Parathyroid adenoma (tissue), 2 donors: ENCODE measurements around the gene CALD1.

Experiments
- H2AFZ ChIP-seq: fragments of 300-600 bp; sonication (generic); one replicate; pipeline ENCODE4 v1.7.0; 2017; ENCODE audit warnings: antibody characterized with exemption, mild to moderate bottlenecking
- H3K27ac ChIP-seq: fragments of 300-600 bp; sonication (generic); one replicate; pipeline ENCODE4 v1.7.0; 2017
- H3K27me3 ChIP-seq: fragments of 300-600 bp; sonication (generic); one replicate; pipeline ENCODE4 v1.7.0; 2017; ENCODE audit warnings: low read length; ENCODE audit not compliant: control insufficient read depth, insufficient read depth
- H3K36me3 ChIP-seq: fragments of 300-600 bp; sonication (generic); one replicate; pipeline ENCODE4 v1.7.0; 2017; ENCODE audit warnings: low read length; ENCODE audit not compliant: control insufficient read depth, insufficient read depth
- H3K4me1 ChIP-seq: fragments of 300-600 bp; sonication (generic); one replicate; pipeline ENCODE4 v1.7.0; 2017; ENCODE audit warnings: control low read depth
- H3K4me2 ChIP-seq: fragments of 300-600 bp; sonication (generic); one replicate; pipeline ENCODE4 v1.7.0; 2017; ENCODE audit warnings: low read length
- H3K4me3 ChIP-seq: fragments of 300-600 bp; sonication (generic); one replicate; pipeline ENCODE4 v1.7.0; 2017; ENCODE audit warnings: low read depth, low read length
- H3K79me2 ChIP-seq: fragments of 300-600 bp; sonication (generic); one replicate; pipeline ENCODE4 v1.7.0; 2017; ENCODE audit warnings: control low read depth
- H3K9ac ChIP-seq: fragments of 300-600 bp; sonication (generic); one replicate; pipeline ENCODE4 v1.7.0; 2017; ENCODE audit warnings: mild to moderate bottlenecking
- H3K9me3 ChIP-seq: fragments of 300-600 bp; sonication (generic); one replicate; pipeline ENCODE4 v1.7.0; 2017; ENCODE audit warnings: low read length; ENCODE audit not compliant: control insufficient read depth
- TF ChIP-seq, protein P1 (sequence below): fragments of 300-600 bp; sonication (generic); IDR thresholded peaks from one replicate; pipeline ENCODE4 v1.7.0; 2017; ENCODE audit warnings: antibody characterized with exemption, mild to moderate bottlenecking
- donor health status: primary hyperparathyroidism.

CALD1 gene

DNA sequence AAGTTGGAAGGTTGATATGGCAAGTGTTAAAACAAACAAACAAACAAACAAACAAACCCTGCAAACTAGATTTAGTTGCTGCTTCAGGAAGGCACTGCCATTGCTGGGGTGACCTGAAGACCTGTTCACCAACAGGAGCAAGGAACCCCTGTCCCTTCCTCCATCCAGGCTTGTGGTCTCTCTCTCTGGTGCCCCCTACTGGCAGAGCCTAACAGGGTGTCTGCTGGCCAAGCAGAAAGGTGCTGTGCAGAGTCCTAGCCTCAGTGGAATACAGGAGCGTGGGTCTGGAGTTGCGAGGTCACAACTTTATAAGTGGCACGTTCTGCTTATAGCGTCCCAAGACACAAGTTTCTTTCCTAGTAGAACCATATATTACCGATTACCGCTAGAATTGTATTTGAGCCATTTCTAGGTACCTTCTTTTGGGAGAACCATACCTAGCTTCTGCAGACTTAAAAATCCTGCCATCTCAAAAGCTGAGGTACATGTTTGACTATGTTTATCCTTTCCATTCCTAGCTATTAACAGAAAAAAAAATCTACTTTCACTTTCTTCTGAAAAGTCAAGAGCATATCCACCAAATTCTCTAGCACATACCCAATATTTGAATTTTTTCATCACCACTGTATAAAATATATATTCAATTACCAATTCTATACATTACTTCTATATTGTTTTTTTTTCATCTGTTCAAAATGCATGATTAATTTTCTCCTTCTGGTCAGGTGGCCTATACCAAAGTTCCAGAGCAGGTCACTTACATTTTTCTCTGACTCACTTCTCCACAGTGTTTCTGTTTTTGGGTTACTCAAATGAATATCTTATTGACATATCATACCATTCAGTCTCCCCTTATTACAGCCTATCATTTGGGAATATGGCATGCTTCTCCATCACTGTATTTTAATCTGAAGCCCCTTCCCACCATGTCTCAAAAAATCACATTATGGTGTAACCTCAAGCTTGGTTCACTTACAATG lies 29.1 kb upstream of the CALD1 start:
- Histone ChIP-seq H3K36me3 (no peaks in the 10 kb centered on the region), H3K4me1 (no peaks in the 10 kb centered on the region), H3K27me3 (no peaks in the 10 kb centered on the region), H3K4me2 (no peak overlapping the region), H3K4me3 (no peak overlapping the region), H2AFZ (peak overlapping the region; percentile 29), H3K9ac (no peak overlapping the region), H3K79me2 (no peaks in the 10 kb centered on the region), H3K9me3 (no peaks in the 10 kb centered on the region), H3K27ac (no peak overlapping the region)
- TF ChIP-seq, protein P1, sequence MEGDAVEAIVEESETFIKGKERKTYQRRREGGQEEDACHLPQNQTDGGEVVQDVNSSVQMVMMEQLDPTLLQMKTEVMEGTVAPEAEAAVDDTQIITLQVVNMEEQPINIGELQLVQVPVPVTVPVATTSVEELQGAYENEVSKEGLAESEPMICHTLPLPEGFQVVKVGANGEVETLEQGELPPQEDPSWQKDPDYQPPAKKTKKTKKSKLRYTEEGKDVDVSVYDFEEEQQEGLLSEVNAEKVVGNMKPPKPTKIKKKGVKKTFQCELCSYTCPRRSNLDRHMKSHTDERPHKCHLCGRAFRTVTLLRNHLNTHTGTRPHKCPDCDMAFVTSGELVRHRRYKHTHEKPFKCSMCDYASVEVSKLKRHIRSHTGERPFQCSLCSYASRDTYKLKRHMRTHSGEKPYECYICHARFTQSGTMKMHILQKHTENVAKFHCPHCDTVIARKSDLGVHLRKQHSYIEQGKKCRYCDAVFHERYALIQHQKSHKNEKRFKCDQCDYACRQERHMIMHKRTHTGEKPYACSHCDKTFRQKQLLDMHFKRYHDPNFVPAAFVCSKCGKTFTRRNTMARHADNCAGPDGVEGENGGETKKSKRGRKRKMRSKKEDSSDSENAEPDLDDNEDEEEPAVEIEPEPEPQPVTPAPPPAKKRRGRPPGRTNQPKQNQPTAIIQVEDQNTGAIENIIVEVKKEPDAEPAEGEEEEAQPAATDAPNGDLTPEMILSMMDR = peak; percentile 79

DNA sequence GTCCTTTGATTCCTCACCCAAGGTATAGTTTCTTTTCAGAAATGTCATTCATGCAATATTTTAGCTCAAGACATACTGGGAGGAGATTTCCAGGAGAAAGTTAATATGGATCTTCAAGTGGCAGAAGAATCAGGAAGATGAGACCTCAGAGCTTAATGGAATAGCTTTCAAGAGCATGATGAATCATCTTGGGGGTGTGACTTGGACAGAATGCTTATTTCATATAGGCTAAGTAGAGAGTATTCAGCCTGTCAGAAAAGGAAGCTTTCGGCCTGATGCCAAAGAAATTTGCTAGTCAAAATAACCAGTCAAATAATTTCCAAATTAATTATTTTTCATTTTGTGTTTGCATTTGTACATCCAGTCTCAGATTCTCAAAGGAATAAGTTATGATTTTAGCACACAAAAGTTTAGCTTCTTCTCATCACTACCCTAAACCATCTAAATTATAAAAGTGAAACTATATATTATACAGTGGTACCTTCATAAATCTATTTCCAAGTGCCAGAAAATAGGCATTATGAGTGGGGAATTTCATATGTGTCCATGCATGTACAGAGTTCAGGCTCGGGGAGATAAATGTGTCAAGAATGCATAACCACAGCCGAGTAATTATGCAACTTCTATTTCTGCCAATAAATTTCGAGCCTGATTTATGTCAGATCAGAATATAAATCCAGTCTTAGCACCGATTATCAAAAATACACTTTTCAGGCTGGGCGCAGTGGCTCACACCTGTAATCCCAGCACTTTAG lies 27.3 kb upstream of the CALD1 start:
- Histone ChIP-seq H3K79me2 (no peaks in the 10 kb centered on the region), H2AFZ (no peak overlapping the region), H3K9me3 (no peaks in the 10 kb centered on the region), H3K9ac (no peak overlapping the region), H3K27me3 (no peaks in the 10 kb centered on the region), H3K4me3 (no peak overlapping the region), H3K27ac (no peak overlapping the region), H3K4me2 (no peak overlapping the region), H3K4me1 (no peaks in the 10 kb centered on the region), H3K36me3 (no peaks in the 10 kb centered on the region)
- TF ChIP-seq, protein P1 = no peak

DNA sequence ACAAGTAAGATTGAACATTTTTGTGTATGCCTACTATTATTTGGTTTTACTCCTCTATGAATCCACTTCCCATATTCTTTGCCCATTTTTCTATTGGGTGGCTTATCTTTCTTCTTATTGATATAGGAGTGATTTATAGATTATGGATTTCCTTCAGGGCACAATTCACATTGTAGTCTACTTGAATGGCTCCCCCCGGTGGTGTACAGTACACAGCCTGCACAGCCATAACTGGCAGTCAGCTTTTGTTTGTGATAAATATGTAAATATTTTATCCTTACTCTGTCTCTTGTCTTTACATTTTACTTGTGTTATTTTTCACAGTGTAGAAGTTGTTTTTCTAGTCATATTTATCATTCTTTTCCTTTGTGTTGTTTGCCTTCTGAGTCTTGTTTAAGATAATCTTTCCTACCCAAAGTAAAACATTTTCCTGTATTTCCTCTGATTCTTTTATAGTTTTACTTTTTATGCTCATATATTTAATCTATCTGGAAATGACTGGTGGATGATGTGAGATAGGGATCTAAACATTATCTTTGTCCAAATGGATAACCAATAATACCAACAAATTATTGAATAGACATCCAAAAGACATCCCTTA lies 23.9 kb upstream of the CALD1 start:
- Histone ChIP-seq H3K4me2 (no peak overlapping the region), H3K4me1 (no peaks in the 10 kb centered on the region), H3K27ac (no peak overlapping the region), H3K9me3 (no peaks in the 10 kb centered on the region), H2AFZ (no peak overlapping the region), H3K4me3 (no peak overlapping the region), H3K9ac (no peak overlapping the region), H3K36me3 (no peaks in the 10 kb centered on the region), H3K27me3 (no peaks in the 10 kb centered on the region), H3K79me2 (no peaks in the 10 kb centered on the region)
- TF ChIP-seq, protein P1 = peak; percentile 34

DNA sequence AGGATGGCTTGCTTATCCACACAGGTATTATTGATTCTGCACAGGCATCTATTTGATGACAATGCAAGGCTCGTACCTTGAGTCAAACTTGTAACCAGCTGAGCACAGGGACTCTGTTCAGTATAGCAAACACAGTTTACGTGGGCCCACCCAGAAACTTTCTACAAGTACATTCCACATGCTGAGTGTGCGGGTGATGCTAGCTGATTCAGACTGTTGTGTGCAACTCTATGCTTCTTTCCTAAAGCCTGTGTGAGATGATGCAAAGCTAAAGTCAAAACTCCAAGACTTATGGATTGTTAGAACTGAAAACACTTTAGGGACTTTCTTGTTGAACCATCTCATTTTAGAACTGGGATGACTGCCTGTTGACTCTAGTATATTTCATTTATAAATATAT lies 21.5 kb upstream of the CALD1 start:
- no peaks in the 10 kb centered on the region for H3K4me1 ChIP-seq
- no peaks in the 10 kb centered on the region for H3K79me2 ChIP-seq
- H3K27ac ChIP-seq = no peak overlapping the region
- H3K4me3 ChIP-seq = no peak overlapping the region
- no peak overlapping the region for H3K9ac ChIP-seq
- no peak overlapping the region for H3K4me2 ChIP-seq
- H3K36me3 ChIP-seq = no peaks in the 10 kb centered on the region
- H3K27me3 ChIP-seq = no peaks in the 10 kb centered on the region
- TF ChIP-seq, protein P1 = no peak
- H2AFZ ChIP-seq = no peak overlapping the region
- no peaks in the 10 kb centered on the region for H3K9me3 ChIP-seq
